Parathyroid adenoma (tissue), 2 donors: ENCODE results near the gene ARHGEF38.

Source experiments
- H2AFZ ChIP-seq: fragments of 300-600 bp; sonication (generic); one replicate; pipeline ENCODE4 v1.7.0; 2017; ENCODE audit warnings: antibody characterized with exemption, mild to moderate bottlenecking
- H3K27ac ChIP-seq: fragments of 300-600 bp; sonication (generic); one replicate; pipeline ENCODE4 v1.7.0; 2017
- H3K27me3 ChIP-seq: fragments of 300-600 bp; sonication (generic); one replicate; pipeline ENCODE4 v1.7.0; 2017; ENCODE audit warnings: low read length; ENCODE audit not compliant: control insufficient read depth, insufficient read depth
- H3K36me3 ChIP-seq: fragments of 300-600 bp; sonication (generic); one replicate; pipeline ENCODE4 v1.7.0; 2017; ENCODE audit warnings: low read length; ENCODE audit not compliant: control insufficient read depth, insufficient read depth
- H3K4me1 ChIP-seq: fragments of 300-600 bp; sonication (generic); one replicate; pipeline ENCODE4 v1.7.0; 2017; ENCODE audit warnings: control low read depth
- H3K4me2 ChIP-seq: fragments of 300-600 bp; sonication (generic); one replicate; pipeline ENCODE4 v1.7.0; 2017; ENCODE audit warnings: low read length
- H3K4me3 ChIP-seq: fragments of 300-600 bp; sonication (generic); one replicate; pipeline ENCODE4 v1.7.0; 2017; ENCODE audit warnings: low read depth, low read length
- H3K79me2 ChIP-seq: fragments of 300-600 bp; sonication (generic); one replicate; pipeline ENCODE4 v1.7.0; 2017; ENCODE audit warnings: control low read depth
- H3K9ac ChIP-seq: fragments of 300-600 bp; sonication (generic); one replicate; pipeline ENCODE4 v1.7.0; 2017; ENCODE audit warnings: mild to moderate bottlenecking
- H3K9me3 ChIP-seq: fragments of 300-600 bp; sonication (generic); one replicate; pipeline ENCODE4 v1.7.0; 2017; ENCODE audit warnings: low read length; ENCODE audit not compliant: control insufficient read depth
- TF ChIP-seq, protein P1 (sequence below): fragments of 300-600 bp; sonication (generic); IDR thresholded peaks from one replicate; pipeline ENCODE4 v1.7.0; 2017; ENCODE audit warnings: antibody characterized with exemption, mild to moderate bottlenecking
- donor health status: primary hyperparathyroidism.

The ARHGEF38 gene

DNA sequence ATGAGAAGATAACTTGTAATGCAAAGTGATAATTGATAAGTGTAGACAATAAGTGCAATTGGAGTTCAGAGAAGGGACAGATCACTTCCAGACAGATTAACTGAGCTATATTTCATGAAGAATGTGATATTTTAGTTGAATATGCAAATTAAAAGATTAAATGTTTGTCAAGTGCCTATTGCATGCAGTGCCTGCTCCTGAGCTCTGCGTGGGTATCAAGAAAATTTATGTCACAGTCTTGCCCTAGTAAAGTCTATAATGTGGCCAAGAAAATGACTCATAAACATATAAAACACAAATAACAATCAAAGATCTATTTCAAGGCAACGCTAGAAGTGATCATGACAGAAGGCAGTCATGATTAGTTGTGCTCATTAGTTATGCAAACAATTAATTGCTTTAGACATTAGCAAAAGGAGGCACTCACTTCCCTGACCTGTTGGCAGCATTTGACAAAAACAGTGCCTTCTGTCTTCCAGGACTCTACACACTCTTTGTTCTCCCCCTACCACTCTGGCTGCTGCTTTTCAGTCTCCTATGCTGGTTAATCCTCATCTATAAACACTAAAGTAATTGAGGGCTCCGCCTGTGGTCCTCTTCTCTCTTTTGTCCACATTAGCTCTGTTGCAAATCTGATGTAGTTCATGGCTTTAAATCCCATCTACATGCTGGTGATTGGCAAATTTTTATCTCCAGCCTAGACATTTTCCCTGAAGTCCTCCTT lies 47.7 kb downstream of the ARHGEF38 start:
- Histone ChIP-seq H3K4me3 (no peak overlapping the region), H3K36me3 (no peaks in the 10 kb centered on the region), H3K27ac (no peak overlapping the region), H3K79me2 (no peaks in the 10 kb centered on the region), H3K9ac (no peak overlapping the region), H3K9me3 (no peaks in the 10 kb centered on the region), H3K4me2 (no peak overlapping the region), H2AFZ (no peak overlapping the region), H3K27me3 (no peaks in the 10 kb centered on the region), H3K4me1 (no peaks in the 10 kb centered on the region)
- TF ChIP-seq, protein P1, sequence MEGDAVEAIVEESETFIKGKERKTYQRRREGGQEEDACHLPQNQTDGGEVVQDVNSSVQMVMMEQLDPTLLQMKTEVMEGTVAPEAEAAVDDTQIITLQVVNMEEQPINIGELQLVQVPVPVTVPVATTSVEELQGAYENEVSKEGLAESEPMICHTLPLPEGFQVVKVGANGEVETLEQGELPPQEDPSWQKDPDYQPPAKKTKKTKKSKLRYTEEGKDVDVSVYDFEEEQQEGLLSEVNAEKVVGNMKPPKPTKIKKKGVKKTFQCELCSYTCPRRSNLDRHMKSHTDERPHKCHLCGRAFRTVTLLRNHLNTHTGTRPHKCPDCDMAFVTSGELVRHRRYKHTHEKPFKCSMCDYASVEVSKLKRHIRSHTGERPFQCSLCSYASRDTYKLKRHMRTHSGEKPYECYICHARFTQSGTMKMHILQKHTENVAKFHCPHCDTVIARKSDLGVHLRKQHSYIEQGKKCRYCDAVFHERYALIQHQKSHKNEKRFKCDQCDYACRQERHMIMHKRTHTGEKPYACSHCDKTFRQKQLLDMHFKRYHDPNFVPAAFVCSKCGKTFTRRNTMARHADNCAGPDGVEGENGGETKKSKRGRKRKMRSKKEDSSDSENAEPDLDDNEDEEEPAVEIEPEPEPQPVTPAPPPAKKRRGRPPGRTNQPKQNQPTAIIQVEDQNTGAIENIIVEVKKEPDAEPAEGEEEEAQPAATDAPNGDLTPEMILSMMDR, result no peak

DNA sequence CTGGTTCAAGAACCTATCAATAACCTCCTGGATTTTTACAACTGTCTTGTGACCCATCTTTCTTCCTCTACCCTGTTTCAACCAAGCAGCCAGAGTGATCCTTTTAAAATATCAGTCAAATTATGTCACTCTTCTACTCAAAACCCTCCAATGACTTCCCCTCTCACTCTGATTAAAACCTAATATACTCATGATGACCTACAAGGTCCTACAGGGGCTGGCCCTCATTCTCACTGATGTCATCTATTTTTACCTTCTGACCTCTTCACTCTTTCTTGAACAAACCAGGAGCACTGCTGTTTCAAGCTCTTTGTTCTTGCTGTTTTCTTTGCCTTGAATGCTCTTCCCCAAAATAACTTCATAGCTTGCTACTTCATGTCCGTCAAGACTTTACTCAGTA lies 48.5 kb downstream of the ARHGEF38 start:
- H3K27me3 ChIP-seq, result no peaks in the 10 kb centered on the region
- H3K9ac ChIP-seq, result no peak overlapping the region
- no peak overlapping the region for H3K4me2 ChIP-seq
- H3K27ac ChIP-seq, result no peak overlapping the region
- H3K36me3 ChIP-seq, result no peaks in the 10 kb centered on the region
- H3K4me3 ChIP-seq, result no peak overlapping the region
- H3K9me3 ChIP-seq, result no peaks in the 10 kb centered on the region
- H2AFZ ChIP-seq, result no peak overlapping the region
- no peaks in the 10 kb centered on the region for H3K79me2 ChIP-seq
- no peaks in the 10 kb centered on the region for H3K4me1 ChIP-seq
- TF ChIP-seq, protein P1, result no peak

DNA sequence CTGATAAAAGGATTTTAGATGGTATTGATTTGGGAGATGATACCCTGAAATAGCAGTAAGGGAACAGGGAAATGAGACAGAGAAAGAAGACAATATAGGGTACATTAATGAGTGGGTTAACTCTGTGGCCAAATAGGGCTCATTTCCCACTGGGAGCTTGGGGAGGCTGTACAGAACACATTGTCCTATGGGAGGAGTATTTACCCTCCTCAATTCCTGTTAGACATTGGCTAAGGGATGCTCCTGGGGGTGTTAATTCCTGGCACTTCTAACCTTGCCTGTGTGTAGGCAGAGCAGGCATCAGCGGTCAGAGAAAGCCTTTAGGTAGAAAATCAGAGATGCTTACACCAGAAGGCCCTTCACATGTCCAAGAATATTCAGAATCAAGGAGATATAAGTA lies 49.0 kb downstream of the ARHGEF38 start:
- Histone ChIP-seq H3K79me2 (no peaks in the 10 kb centered on the region), H3K9me3 (no peaks in the 10 kb centered on the region), H2AFZ (no peak overlapping the region), H3K36me3 (no peaks in the 10 kb centered on the region), H3K9ac (no peak overlapping the region), H3K4me2 (no peak overlapping the region), H3K4me3 (no peak overlapping the region), H3K27ac (no peak overlapping the region), H3K27me3 (no peaks in the 10 kb centered on the region), H3K4me1 (no peaks in the 10 kb centered on the region)
- TF ChIP-seq, protein P1, result no peak

DNA sequence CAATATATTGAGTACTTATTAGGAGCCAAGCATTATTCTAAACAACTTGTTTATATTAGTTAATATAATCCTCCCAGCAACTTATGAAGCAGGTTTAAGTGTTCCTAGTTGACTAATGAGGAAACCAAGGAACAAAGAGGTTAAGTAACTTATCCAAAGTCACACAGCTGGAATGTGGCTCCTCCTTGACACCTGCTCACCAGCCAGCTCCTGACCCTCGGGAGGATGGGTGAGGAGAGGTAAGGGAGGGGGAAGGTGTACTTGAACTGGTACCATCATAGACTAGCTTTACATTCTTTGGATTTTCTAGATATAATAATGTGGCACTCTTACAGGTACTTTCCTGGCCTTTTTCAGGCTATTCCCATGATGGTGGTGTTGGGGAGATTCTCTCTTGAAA lies 50.7 kb downstream of the ARHGEF38 start:
- TF ChIP-seq, protein P1, result no peak
- no peak overlapping the region for H3K4me3 ChIP-seq
- H3K27me3 ChIP-seq, result no peaks in the 10 kb centered on the region
- H3K27ac ChIP-seq, result no peak overlapping the region
- no peak overlapping the region for H2AFZ ChIP-seq
- no peaks in the 10 kb centered on the region for H3K36me3 ChIP-seq
- H3K79me2 ChIP-seq, result no peaks in the 10 kb centered on the region
- H3K9ac ChIP-seq, result no peak overlapping the region
- no peaks in the 10 kb centered on the region for H3K4me1 ChIP-seq
- H3K4me2 ChIP-seq, result no peak overlapping the region
- no peaks in the 10 kb centered on the region for H3K9me3 ChIP-seq

DNA sequence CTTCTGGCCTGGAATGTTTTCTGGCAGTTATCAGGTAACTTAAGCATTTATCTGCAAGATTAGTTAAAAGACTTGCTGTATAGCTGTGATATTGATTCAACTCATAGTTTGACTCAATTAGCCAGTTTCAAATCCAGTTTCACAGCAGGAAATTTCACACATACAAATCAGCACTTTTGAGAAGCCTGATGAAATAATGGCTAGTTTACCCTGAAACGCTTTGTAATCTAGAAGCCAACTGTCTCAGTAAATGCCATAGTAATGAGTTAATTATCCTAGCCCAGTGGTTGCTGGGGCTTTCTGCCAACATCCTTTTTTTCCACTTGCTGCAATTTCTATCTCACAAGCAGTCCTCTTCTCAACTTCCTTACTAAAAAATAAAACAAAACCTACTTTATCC lies 53.1 kb downstream of the ARHGEF38 start:
- H3K36me3 ChIP-seq, result no peaks in the 10 kb centered on the region
- no peaks in the 10 kb centered on the region for H3K27me3 ChIP-seq
- no peak overlapping the region for H2AFZ ChIP-seq
- no peaks in the 10 kb centered on the region for H3K79me2 ChIP-seq
- H3K9ac ChIP-seq, result no peak overlapping the region
- TF ChIP-seq, protein P1, result no peak
- H3K4me2 ChIP-seq, result no peak overlapping the region
- H3K9me3 ChIP-seq, result no peaks in the 10 kb centered on the region
- H3K27ac ChIP-seq, result no peak overlapping the region
- no peaks in the 10 kb centered on the region for H3K4me1 ChIP-seq
- no peak overlapping the region for H3K4me3 ChIP-seq
